Common myeloid progenitor, CD34-positive (primary cell): ENCODE measurements around the gene TJP3. TPM values are rescaled to one million over a fixed set of nuclear protein-coding genes. Genes with fewer than 3 reads are reported as not detected.

Experiments
- CTCF ChIA-PET: fragments of 350-600 bp; sonication (Branson Sonifier 250); formaldehyde crosslinking; loops from one replicate; lab custom pipeline; 2021; ENCODE audit warnings: antibody characterized with exemption; lab: Charles Lee
- POLR2A ChIA-PET: fragments of 350-600 bp; sonication (Branson Sonifier 250); formaldehyde crosslinking; loops from one replicate; lab custom pipeline; 2021; ENCODE audit warnings: antibody characterized with exemption; lab: Charles Lee
- DNase-seq, 3 donors: peaks; one replicate each; pipeline versions ENCODE4 v3.0.0 to v3.0.0-alpha.2; 2013
- H3K27ac ChIP-seq, 2 experiments: 1 replicate in 1 of 2; 2 replicates in 1 of 2; pipeline ENCODE4 v1.7.0; 2013; ENCODE audit warnings: inconsistent platforms in 2 of 2, low read length in 2 of 2, mild to moderate bottlenecking in 2 of 2, low read depth in 1 of 2, moderate library complexity in 1 of 2; ENCODE audit not compliant: severe bottlenecking in 2 of 2, insufficient read depth in 1 of 2, poor library complexity in 1 of 2
- H3K27me3 ChIP-seq, 5 experiments: replicated peaks in 2 of 5; 1 replicate in 3 of 5; 2 replicates in 2 of 5; pipeline versions ENCODE4 v1.6.1 to v1.7.0; 2013; ENCODE audit warnings: low read length in 4 of 5, mild to moderate bottlenecking in 2 of 5, moderate library complexity in 2 of 5, inconsistent platforms in 1 of 5; ENCODE audit not compliant: insufficient read depth in 5 of 5, control insufficient read depth in 4 of 5
- H3K36me3 ChIP-seq, 4 experiments: 1 replicate in 2 of 4; 2 replicates in 2 of 4; pipeline versions ENCODE4 v1.6.1 to v1.7.0; 2013; ENCODE audit warnings: low read length in 3 of 4, control low read depth in 1 of 4, mild to moderate bottlenecking in 1 of 4; ENCODE audit not compliant: control insufficient read depth in 4 of 4, insufficient read depth in 4 of 4
- H3K4me1 ChIP-seq, 4 experiments: 1 replicate in 3 of 4; 2 replicates in 1 of 4; pipeline versions ENCODE4 v1.6.1 to v1.7.1; 2013; ENCODE audit warnings: low read length in 3 of 4, mild to moderate bottlenecking in 3 of 4, control low read depth in 1 of 4, inconsistent platforms in 1 of 4, moderate library complexity in 1 of 4; ENCODE audit not compliant: control insufficient read depth in 4 of 4, insufficient read depth in 4 of 4; ENCODE audit errors: control extremely low read depth in 1 of 4
- H3K4me3 ChIP-seq, 7 experiments: 1 replicate in 4 of 7; 2 replicates in 3 of 7; pipeline versions ENCODE4 v1.5.1 to v1.7.0; 2013; ENCODE audit warnings: mild to moderate bottlenecking in 7 of 7, low read length in 6 of 7, moderate library complexity in 6 of 7, inconsistent platforms in 2 of 7, low read depth in 2 of 7, control low read depth in 1 of 7; ENCODE audit not compliant: insufficient read depth in 4 of 7, control insufficient read depth in 1 of 7; ENCODE audit errors: extremely low read depth in 1 of 7
- H3K9me3 ChIP-seq, 5 experiments: 1 replicate in 4 of 5; 2 replicates in 1 of 5; pipeline versions ENCODE4 v1.6.1 to v1.7.1; 2013; ENCODE audit warnings: low read length in 4 of 5, mild to moderate bottlenecking in 2 of 5, inconsistent platforms in 1 of 5, low read depth in 1 of 5, moderate library complexity in 1 of 5; ENCODE audit not compliant: control insufficient read depth in 4 of 5, insufficient read depth in 2 of 5; ENCODE audit errors: control extremely low read depth in 1 of 5
- whole genome bisulfite sequencing: methylation state at CpG from one replicate; pipeline ENCODE4 v1.1.5; 2013; ENCODE audit not compliant: insufficient coverage; 5-methylcytosine and 5-hydroxymethylcytosine counted together
- polyA plus RNA-seq: library from polyadenylated mRNA; unstranded; fragments of 120-200 nt; gene quantifications from one replicate; pipeline ENCODE4 v1.2.1, GENCODE V29; 2013

Gene TJP3, protein sequence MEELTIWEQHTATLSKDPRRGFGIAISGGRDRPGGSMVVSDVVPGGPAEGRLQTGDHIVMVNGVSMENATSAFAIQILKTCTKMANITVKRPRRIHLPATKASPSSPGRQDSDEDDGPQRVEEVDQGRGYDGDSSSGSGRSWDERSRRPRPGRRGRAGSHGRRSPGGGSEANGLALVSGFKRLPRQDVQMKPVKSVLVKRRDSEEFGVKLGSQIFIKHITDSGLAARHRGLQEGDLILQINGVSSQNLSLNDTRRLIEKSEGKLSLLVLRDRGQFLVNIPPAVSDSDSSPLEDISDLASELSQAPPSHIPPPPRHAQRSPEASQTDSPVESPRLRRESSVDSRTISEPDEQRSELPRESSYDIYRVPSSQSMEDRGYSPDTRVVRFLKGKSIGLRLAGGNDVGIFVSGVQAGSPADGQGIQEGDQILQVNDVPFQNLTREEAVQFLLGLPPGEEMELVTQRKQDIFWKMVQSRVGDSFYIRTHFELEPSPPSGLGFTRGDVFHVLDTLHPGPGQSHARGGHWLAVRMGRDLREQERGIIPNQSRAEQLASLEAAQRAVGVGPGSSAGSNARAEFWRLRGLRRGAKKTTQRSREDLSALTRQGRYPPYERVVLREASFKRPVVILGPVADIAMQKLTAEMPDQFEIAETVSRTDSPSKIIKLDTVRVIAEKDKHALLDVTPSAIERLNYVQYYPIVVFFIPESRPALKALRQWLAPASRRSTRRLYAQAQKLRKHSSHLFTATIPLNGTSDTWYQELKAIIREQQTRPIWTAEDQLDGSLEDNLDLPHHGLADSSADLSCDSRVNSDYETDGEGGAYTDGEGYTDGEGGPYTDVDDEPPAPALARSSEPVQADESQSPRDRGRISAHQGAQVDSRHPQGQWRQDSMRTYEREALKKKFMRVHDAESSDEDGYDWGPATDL
- 0.65 TPM for polyA plus RNA-seq

DNA sequence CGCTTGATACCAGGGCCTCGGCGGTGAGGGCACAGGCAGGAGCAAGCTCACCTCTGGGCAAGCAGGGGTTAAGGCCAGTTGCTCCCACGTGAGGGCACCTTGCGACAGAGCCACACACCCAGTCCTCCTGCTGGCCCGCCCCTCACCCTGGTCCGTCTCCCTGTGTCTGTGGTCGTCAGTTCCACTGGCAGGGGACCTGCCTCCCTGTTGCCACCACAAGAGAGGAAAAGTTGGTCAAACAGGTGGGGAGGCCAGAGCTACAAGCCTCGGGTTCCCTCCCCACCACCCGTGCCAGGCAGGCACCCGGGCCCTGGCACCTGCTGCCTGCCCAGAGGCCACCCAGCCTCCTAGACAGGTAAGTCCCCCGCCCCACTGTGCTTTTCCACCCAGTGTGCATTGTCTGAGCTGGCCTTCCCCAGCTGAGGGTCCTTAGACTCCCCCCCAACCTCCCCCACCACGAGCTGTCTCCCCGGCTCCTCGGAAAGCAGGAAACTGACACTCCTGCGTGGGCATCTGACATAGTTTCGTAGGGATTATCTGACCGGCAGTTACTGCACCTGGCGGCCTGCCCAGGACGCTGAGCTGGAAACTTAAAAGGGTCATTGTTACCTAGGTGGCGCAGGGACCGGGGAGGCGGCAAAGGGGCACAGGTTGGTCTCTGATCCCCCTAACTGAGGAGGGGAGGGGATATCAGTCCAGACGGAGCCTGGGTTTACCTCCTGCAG, at the start of gene TJP3:
TSS of gene TJP3 (plus strand) at position 178 of the 725 bp plus-strand sequence. CDS start 20,049 bp downstream, outside the sequence.
- peaks cover 0 to 3% (median 0%) of the 10 kb centered on the region in 5 experiments for H3K27me3 ChIP-seq
- no peaks in the 10 kb centered on the region for H3K36me3 ChIP-seq
- 56% methylated on average over 22 of the region's 24 CpGs for WGBS
- peak in 1 of 3 donors; percentile 34 for DNase-seq
- H3K4me3 ChIP-seq: no peak within 1 kb of the TSS
- no peaks in the 10 kb centered on the region for H3K9me3 ChIP-seq
- POLR2A ChIA-PET: no interaction called here
- no peak within 1 kb of the TSS for H3K27ac ChIP-seq
- CTCF ChIA-PET: interaction anchor here (0.9 to 2.8 kb wide), 7 partner anchors 10 to 140 kb away, joined by 4 to 10 read pairs (median 4); no protein-coding TSS in a partner anchor
- H3K4me1 ChIP-seq: peaks cover 0 to 21% (median 16%) of the 10 kb centered on the region in 4 experiments

DNA sequence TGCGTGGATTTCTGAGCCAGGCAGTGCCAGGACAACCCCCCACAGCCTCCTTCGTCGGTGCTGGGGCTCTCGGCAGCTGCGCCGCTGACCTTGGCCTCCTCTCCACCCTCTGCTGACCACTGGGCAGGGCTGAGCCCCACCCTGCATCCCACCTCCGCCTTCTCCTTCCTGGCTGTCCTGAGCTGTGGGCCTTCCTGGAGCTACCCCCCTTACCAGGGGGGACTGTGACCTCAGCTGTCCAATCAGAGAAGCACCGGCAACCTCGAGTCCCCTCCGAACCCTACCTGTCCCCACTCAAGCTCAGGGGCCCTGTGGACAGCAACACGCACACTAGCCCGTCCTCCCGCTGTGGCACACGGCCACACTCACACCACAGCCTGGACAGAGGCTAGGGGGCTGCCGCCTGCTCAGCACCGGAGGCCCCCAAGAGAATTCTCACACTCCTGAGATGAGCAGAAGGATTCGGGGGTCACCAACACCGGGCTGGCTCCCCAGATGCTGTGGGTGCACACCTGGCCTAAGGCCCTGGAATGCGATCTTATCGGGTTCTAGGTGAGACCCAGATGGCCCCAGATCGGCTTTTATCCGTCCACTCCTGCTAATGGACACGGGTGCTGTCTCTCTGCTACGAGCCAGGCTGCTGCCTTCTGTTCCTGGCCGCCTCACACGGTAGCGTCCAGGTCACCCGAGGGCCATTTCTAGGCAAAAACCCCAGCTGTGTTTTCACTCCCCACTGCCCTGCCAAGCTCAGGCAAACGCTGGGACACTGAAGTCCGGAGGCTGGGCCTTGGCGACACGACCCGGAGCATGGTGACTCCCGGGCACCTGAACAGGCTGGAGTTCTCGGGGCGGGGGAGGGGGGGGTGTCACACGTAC, 49.1 kb upstream of the TJP3 start:
- WGBS: 98% methylated on average over 35 of the region's 37 CpGs
- CTCF ChIA-PET: no interaction called here

DNA sequence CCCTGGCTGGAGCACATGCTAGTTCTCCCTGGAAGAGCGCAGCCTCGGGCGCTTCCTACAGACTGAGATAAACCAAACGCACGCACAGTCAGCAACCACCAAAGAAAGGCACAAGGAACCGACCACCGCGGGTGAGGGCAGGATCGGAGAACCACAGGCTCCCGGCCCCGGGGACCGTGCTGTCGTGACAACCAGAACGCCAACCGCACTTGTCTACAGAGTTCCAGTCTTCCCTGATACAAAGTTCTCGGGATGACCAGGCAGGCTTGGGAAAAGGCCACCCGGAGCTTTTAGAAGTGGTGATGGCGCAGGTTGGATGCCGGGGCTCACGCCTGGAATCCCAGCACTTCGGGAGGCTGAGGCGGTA, 48.5 kb upstream of the TJP3 start:
- Histone ChIP-seq H3K4me3 (no peak overlapping the region), H3K4me1 (no peaks in the 10 kb centered on the region), H3K36me3 (peaks cover 12 to 81% (median 56%) of the 10 kb centered on the region in 4 experiments), H3K9me3 (peaks cover 0 to 8% (median 0%) of the 10 kb centered on the region in 5 experiments), H3K27ac (no peak overlapping the region), H3K27me3 (no peaks in the 10 kb centered on the region)
- WGBS: 94% methylated on average over 22 of the region's 22 CpGs
- POLR2A ChIA-PET: no interaction called here
- CTCF ChIA-PET: no interaction called here
- DNase-seq: no peak

More for the DNA sequence above, 49.1 kb upstream of the TJP3 start:
- Histone ChIP-seq H3K27ac (no peak overlapping the region), H3K4me3 (no peak overlapping the region), H3K9me3 (peaks cover 0 to 8% (median 0%) of the 10 kb centered on the region in 5 experiments), H3K36me3 (peaks cover 9 to 75% (median 50%) of the 10 kb centered on the region in 4 experiments), H3K27me3 (no peaks in the 10 kb centered on the region), H3K4me1 (no peaks in the 10 kb centered on the region)
- POLR2A ChIA-PET: no interaction called here
- no peak for DNase-seq

GRCh38 chr19:3660493-3661219, 47.5 kb upstream of the TJP3 start:
- POLR2A ChIA-PET: no interaction called here
- H3K27ac ChIP-seq: no peak overlapping the region
- H3K4me1 ChIP-seq: no peaks in the 10 kb centered on the region
- CTCF ChIA-PET: interaction anchor here (1.5 to 2.2 kb wide), 3 partner anchors 39 to 158 kb away, joined by 3 to 10 read pairs (median 7); partner anchors contain the start of genes PIP5K1C and TJP3
- no peak overlapping the region for H3K4me3 ChIP-seq
- H3K36me3 ChIP-seq: peaks cover 12 to 80% (median 59%) of the 10 kb centered on the region in 4 experiments
- H3K27me3 ChIP-seq: no peaks in the 10 kb centered on the region
- H3K9me3 ChIP-seq: peaks cover 0 to 8% (median 0%) of the 10 kb centered on the region in 5 experiments
- no peak for DNase-seq
- 90% methylated on average over 21 of the region's 23 CpGs for WGBS

DNA sequence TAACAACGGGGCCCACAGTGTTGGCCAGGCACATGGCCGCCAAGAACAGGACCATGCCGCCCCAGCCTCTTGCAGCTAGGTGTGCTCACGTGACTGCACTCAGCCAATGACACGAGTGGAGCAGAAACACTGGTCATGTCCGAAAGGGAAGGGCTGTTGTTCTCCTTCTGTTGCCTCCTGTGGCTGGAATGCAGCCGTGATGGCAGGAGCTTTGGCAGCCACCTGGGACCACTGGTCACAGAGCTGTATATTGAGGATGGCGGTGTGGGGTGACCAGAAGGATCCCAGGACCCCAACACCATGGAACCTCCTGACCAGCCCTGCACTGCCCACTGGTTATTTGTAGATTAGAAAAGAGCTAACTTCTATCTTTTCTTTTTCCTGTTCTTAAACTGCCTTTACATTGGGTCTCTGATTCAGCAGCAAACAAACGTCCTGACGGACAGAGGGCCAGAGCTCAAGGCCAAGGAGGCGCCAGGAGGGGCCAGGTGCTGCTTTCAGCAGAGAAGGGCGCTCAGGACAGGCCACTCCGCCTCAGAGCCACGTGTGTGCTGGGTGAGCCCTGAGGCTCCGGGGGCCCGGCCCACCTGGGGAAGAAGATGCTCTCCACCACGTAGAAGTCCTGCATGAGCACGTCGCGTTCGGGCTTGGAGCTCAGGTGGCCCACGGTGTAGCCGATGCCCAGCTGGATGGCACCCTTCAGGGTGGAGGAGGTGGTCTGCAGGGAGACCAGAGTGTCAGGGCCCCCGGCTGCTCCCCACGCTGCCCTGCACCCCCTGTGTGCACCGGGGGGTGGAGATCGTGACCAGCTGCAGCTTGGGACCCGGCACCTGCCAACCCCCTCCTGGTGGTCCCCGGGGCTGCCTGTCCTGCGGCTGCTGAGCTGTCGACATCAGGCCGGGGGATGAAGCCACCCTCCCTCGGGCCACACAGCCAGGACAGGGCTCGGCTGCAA, 46.6 kb upstream of the TJP3 start:
- peaks cover 0 to 3% (median 0%) of the 10 kb centered on the region in 4 experiments for H3K4me1 ChIP-seq
- CTCF ChIA-PET: interaction anchor here (0.6 to 2.2 kb wide), 13 partner anchors 8 to 157 kb away, joined by 3 to 10 read pairs (median 4); partner anchors contain the start of genes PIP5K1C and TJP3
- 96% methylated on average over 31 of the region's 34 CpGs for WGBS
- no peak overlapping the region for H3K4me3 ChIP-seq
- no peak for DNase-seq
- POLR2A ChIA-PET: interaction anchor here (0.6 kb wide), 1 partner anchor 1460 kb away, joined by 3 read pairs; no protein-coding TSS in a partner anchor
- H3K36me3 ChIP-seq: peaks cover 12 to 73% (median 56%) of the 10 kb centered on the region in 4 experiments
- peaks cover 0 to 8% (median 0%) of the 10 kb centered on the region in 5 experiments for H3K9me3 ChIP-seq
- no peaks in the 10 kb centered on the region for H3K27me3 ChIP-seq
- no peak overlapping the region for H3K27ac ChIP-seq
